Keratinocyte (primary cell): Measurements from ENCODE around the gene ARHGAP9. TPM values are rescaled to one million over a fixed set of nuclear protein-coding genes. Genes with fewer than 3 reads are reported as not detected.

ENCODE experiments used
- DNase-seq: peaks from one replicate; pipeline ENCODE4 v3.0.0-alpha.2; 2011; ENCODE audit warnings: low read depth, missing footprints, low spot score
- FAIRE-seq: peaks from 2 replicates; lab custom pipeline; 2011; peaks lifted over from hg19 to GRCh38; lab: Jason Lieb, UNC
- H2AFZ ChIP-seq: 2 replicates; pipeline ENCODE4 v1.6.0; 2012; ENCODE audit warnings: low read length, control low read depth, inconsistent platforms; ENCODE audit not compliant: control insufficient read depth
- H3K27ac ChIP-seq: 2 replicates; pipeline ENCODE4 v1.5.1; 2011; ENCODE audit warnings: low read length; ENCODE audit not compliant: control insufficient read depth, insufficient read depth
- H3K27me3 ChIP-seq: 3 replicates; pipeline ENCODE4 v1.6.0; 2011; ENCODE audit warnings: low read length; ENCODE audit not compliant: control insufficient read depth, insufficient read depth; ENCODE audit errors: extremely low read depth
- H3K36me3 ChIP-seq, 2 experiments: 2 replicates in 1 of 2; 3 replicates in 1 of 2; pipeline ENCODE4 v1.5.1; 2011; ENCODE audit warnings: low read length in 2 of 2, mild to moderate bottlenecking in 1 of 2; ENCODE audit not compliant: control insufficient read depth in 2 of 2, insufficient read depth in 2 of 2; ENCODE audit errors: extremely low read depth in 1 of 2
- H3K4me1 ChIP-seq: 3 replicates; pipeline ENCODE4 v1.5.1; 2011; ENCODE audit warnings: low read length; ENCODE audit not compliant: control insufficient read depth, insufficient read depth; ENCODE audit errors: extremely low read depth
- H3K4me2 ChIP-seq: 3 replicates; pipeline ENCODE4 v1.6.0; 2011; ENCODE audit warnings: low read depth, low read length; ENCODE audit not compliant: control insufficient read depth, insufficient read depth; ENCODE audit errors: extremely low read depth
- H3K4me3 ChIP-seq, 3 experiments: fragments of 200-600 bp in 1 of 3; sonication (generic) in 1 of 3; 2 replicates in 2 of 3; 3 replicates in 1 of 3; pipeline ENCODE4 v1.5.1; 2011 to 2016; ENCODE audit warnings: low read length in 3 of 3, mild to moderate bottlenecking in 3 of 3, control low read depth in 2 of 3, inconsistent platforms in 1 of 3, low read depth in 1 of 3, mixed read lengths in 1 of 3, mixed run types in 1 of 3, moderate library complexity in 1 of 3; ENCODE audit not compliant: control insufficient read depth in 2 of 3, insufficient read depth in 2 of 3; ENCODE audit errors: extremely low read depth in 1 of 3
- H3K79me2 ChIP-seq: 2 replicates; pipeline ENCODE4 v1.6.0; 2012; ENCODE audit warnings: low read length; ENCODE audit not compliant: control insufficient read depth, insufficient read depth
- H3K9ac ChIP-seq: 3 replicates; pipeline ENCODE4 v1.6.0; 2011; ENCODE audit warnings: low read length; ENCODE audit not compliant: control insufficient read depth, insufficient read depth; ENCODE audit errors: extremely low read depth
- H3K9me1 ChIP-seq: 3 replicates; pipeline ENCODE4 v1.6.0; 2011; ENCODE audit warnings: low read length; ENCODE audit not compliant: control insufficient read depth, insufficient read depth; ENCODE audit errors: extremely low read depth
- H3K9me3 ChIP-seq: 2 replicates; pipeline ENCODE4 v1.5.1; 2012; ENCODE audit warnings: low read depth, low read length; ENCODE audit not compliant: control insufficient read depth
- H4K20me1 ChIP-seq: 3 replicates; pipeline ENCODE4 v1.6.0; 2011; ENCODE audit warnings: low read length; ENCODE audit not compliant: control insufficient read depth, insufficient read depth; ENCODE audit errors: extremely low read depth
- CTCF ChIP-seq, 3 experiments: IDR thresholded peaks in 1 of 3; conservative IDR thresholded peaks in 1 of 3; optimal IDR thresholded peaks in 1 of 3; 2 replicates in 2 of 3; 3 replicates in 1 of 3; pipeline versions ENCODE3 to v1.5.1; 2011; ENCODE audit warnings: low read length in 3 of 3, mild to moderate bottlenecking in 3 of 3, moderate library complexity in 2 of 3, control low read depth in 1 of 3, inconsistent platforms in 1 of 3; ENCODE audit not compliant: insufficient read depth in 2 of 3; ENCODE audit errors: extremely low read depth in 1 of 3
- EZH2 ChIP-seq: IDR thresholded peaks from one replicate; pipeline ENCODE4 v1.6.1; 2012; ENCODE audit warnings: inconsistent platforms, mild to moderate bottlenecking, low read length, moderate library complexity
- dilution Hi-C: fragments of 300-500 bp; cut with MboI; formaldehyde crosslinking; loops from one replicate; pipeline ENCODE4 v1.7.0; 2020; ENCODE audit warnings: low sequenced_read_pairs; ENCODE audit not compliant: extremely low pct_ligation_motif_present
- polyA plus RNA-seq, 5 experiments: library from polyadenylated mRNA; depleted of rRNA in 3 of 5; stranded (reverse) in 3 of 5; stranded (forward) in 1 of 5; unstranded in 1 of 5; fragments of >200 nt; gene quantifications; 1 replicate in 1 of 5; 2 replicates in 3 of 5; 3 replicates in 1 of 5; pipeline versions ENCODE4 v1.2.1 to v1.2.3, GENCODE V29; 2011 to 2012; ENCODE audit warnings: missing spikeins in 2 of 5, low read depth in 1 of 5, low replicate concordance in 1 of 5

ARHGAP9 gene
- polyA plus RNA-seq, 1 donor (not counting 4 experiments of a cell fraction or from before 2014, with no cell fraction given) = not detected

GRCh38 chr12:57491393-57492280 lies 12.0 kb upstream of the ARHGAP9 start:
- Histone ChIP-seq H3K4me2 (no peak overlapping the region), H3K4me1 (peaks cover 9% of the 10 kb centered on the region), H2AFZ (no peak overlapping the region), H3K27me3 (no peaks in the 10 kb centered on the region), H3K9me3 (no peaks in the 10 kb centered on the region), H3K36me3 (peaks cover 22 to 26% of the 10 kb centered on the region in 2 experiments), H3K27ac (no peak overlapping the region), H3K9ac (no peak overlapping the region), H3K79me2 (peaks cover 28% of the 10 kb centered on the region), H4K20me1 (no peaks in the 10 kb centered on the region), H3K9me1 (no peaks in the 10 kb centered on the region), H3K4me3 (no peak overlapping the region)
- DNase-seq = no peak
- dilution Hi-C loops = no loop called here
- no peak for FAIRE-seq
- TF ChIP-seq EZH2 (no peak), CTCF (optimal IDR thresholded peaks at IDR 0.05 in 1 of 3, IDR thresholded peaks at IDR 0.05 in 1 of 3, conservative IDR thresholded peaks at IDR 0.05 in 1 of 3; ENCODE audit: extremely low read depth in 1 of 3, insufficient read depth in 2 of 3, low read length in 3 of 3) (peak in 1 of 3 experiments; percentile 33)

GRCh38 chr12:57490126-57490525 lies 10.5 kb upstream of the ARHGAP9 start:
- Histone ChIP-seq H3K36me3 (peaks cover 22 to 25% of the 10 kb centered on the region in 2 experiments), H2AFZ (no peak overlapping the region), H3K9me3 (no peaks in the 10 kb centered on the region), H3K27ac (no peak overlapping the region), H3K9ac (no peak overlapping the region), H3K79me2 (peaks cover 28% of the 10 kb centered on the region), H3K4me3 (no peak overlapping the region), H3K4me2 (no peak overlapping the region), H4K20me1 (no peaks in the 10 kb centered on the region), H3K27me3 (no peaks in the 10 kb centered on the region), H3K4me1 (peaks cover 9% of the 10 kb centered on the region), H3K9me1 (no peaks in the 10 kb centered on the region)
- TF ChIP-seq EZH2 (no peak), CTCF (optimal IDR thresholded peaks at IDR 0.05 in 1 of 3, IDR thresholded peaks at IDR 0.05 in 1 of 3, conservative IDR thresholded peaks at IDR 0.05 in 1 of 3; ENCODE audit: extremely low read depth in 1 of 3, insufficient read depth in 2 of 3, low read length in 3 of 3) (no peak)
- FAIRE-seq = no peak
- no peak for DNase-seq
- dilution Hi-C loops = no loop called here
